Body of pancreas (tissue), 4 donors: Measurements from ENCODE around the gene CEP72. TPM values are rescaled to one million over a fixed set of nuclear protein-coding genes. Genes with fewer than 3 reads are reported as not detected.
"Not testable (repeated sequence)": the region's sequence is repeated elsewhere in the genome, so short reads cannot be mapped to it uniquely, and the experiment has no call there.

Experiments used
- ATAC-seq: fragments of 150-250 bp; one replicate; pipeline ENCODE4 v1.9.1; 2016
- DNase-seq, 4 donors: peaks; one replicate each; pipeline ENCODE4 v3.0.0-alpha.2; 2019
- H3K27ac ChIP-seq, 4 donors: fragments of 200-600 bp; sonication (generic); 1 replicate in 3 of 4; 2 replicates in 1 of 4; pipeline versions ENCODE4 v1.5.1 to v1.6.1; 2016 to 2019; ENCODE audit warnings: mild to moderate bottlenecking in 1 of 4, mixed read lengths in 1 of 4, moderate library complexity in 1 of 4
- H3K27me3 ChIP-seq, 2 donors: fragments of 200-600 bp; sonication (generic); one replicate each; pipeline ENCODE4 v1.6.0; 2016; ENCODE audit warnings: mild to moderate bottlenecking in 1 of 2
- H3K36me3 ChIP-seq, 2 donors: fragments of 200-600 bp; sonication (generic); replicated peaks in 1 of 2; 2 replicates each; pipeline ENCODE4 v1.5.1; 2016; ENCODE audit warnings: low read depth in 2 of 2; ENCODE audit not compliant: insufficient read depth in 1 of 2
- H3K4me1 ChIP-seq: fragments of 200-600 bp; sonication (generic); one replicate; pipeline ENCODE4 v1.6.0; 2016
- H3K4me3 ChIP-seq, 2 donors: fragments of 200-600 bp; sonication (generic); 1 replicate in 1 of 2; 2 replicates in 1 of 2; pipeline ENCODE4 v1.5.1; 2016 to 2019
- H3K9me3 ChIP-seq, 3 donors: fragments of 200-600 bp; sonication (generic); 1 replicate in 2 of 3; 2 replicates in 1 of 3; pipeline ENCODE4 v1.5.1; 2016
- CTCF ChIP-seq, 7 experiments: fragments of 450-650 bp in 4 of 7; fragments of 200-600 bp in 3 of 7; sonication (generic) in 3 of 7; IDR thresholded peaks; one replicate each; pipeline ENCODE4 v1.5.1; 2016 to 2019; ENCODE audit warnings: antibody characterized with exemption in 7 of 7
- POLR2A ChIP-seq, 3 donors: fragments of 450-650 bp; IDR thresholded peaks; one replicate each; pipeline ENCODE4 v1.6.1; 2016; ENCODE audit warnings: antibody characterized with exemption in 3 of 3, mild to moderate bottlenecking in 2 of 3
- WGBS, 2 donors: methylation state at CpG; one replicate each; pipeline ENCODE4 v1.1.5; 2017; 5-methylcytosine and 5-hydroxymethylcytosine counted together
- intact Hi-C: fragments of 100-400 bp; cut with DNase I; formaldehyde crosslinking; loops from one replicate; pipeline ENCODE4 v1.15.1; 2023
- total RNA-seq, 2 donors: library from RNA; depleted of rRNA; stranded (reverse); fragments of >200 nt; gene quantifications; one replicate each; pipeline ENCODE4 v1.1.0, GENCODE V29; 2016

CEP72 gene
- total RNA-seq, 2 donors from 2014 or later: 1.3 to 7.8 TPM

DNA sequence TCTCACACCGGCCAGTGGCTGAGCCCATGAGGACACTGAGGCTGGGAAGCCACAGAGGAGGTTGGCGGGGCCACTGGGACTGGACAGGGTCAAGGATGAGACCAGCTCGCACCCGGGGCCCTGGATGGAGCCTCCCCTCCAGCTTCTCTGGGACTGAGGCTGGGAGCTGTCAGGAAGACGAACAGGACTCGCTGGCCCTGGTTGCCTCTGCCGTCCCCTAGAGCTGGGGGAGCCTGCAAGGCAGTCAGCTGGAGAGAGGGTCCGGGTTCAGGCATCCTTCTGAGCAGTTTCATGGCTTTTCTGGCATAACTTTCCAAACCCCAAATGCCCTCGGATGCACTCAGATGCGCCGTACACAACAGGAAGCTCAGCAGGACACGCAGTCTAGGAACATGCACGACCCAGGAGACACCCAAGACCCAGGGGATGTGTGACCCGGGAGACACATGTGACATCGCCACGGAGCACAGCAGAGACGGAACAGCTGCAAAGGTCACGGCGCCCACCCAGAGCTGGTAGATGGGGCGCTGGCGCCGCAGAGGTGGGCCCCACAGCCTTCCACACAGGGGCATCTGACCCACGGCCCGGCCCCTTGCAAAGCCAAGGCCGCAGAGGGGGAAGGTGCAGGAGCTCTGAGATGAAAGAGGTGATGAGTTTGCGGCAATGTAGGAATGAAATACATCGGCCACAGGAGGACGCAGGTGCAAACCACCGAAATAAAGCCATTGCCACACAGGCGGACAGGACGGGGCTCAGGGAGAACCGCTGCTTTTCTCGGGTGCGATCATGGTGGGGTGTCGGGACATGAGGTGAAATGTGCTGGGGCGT, 63.9 kb downstream of the CEP72 start:
- peaks cover 29% of the 10 kb centered on the region for H3K4me1 ChIP-seq
- intact Hi-C loops: no loop called here
- no peak overlapping the region for H3K27ac ChIP-seq
- 87 to 90% methylated on average over 28 to 36 of the region's 36 CpGs for WGBS, 2 donors
- no peak for TF ChIP-seq POLR2A (IDR thresholded peaks at IDR 0.05)
- H3K36me3 ChIP-seq: no peaks in the 10 kb centered on the region
- no peak overlapping the region for H3K4me3 ChIP-seq
- peak in 2 of 4 donors; percentile 4 to 10 for DNase-seq
- no peaks in the 10 kb centered on the region for H3K9me3 ChIP-seq
- no peak for ATAC-seq
- H3K27me3 ChIP-seq: no peaks in the 10 kb centered on the region

GRCh38 chr5:676699-677076, 64.5 kb downstream of the CEP72 start:
- intact Hi-C loops: no loop called here
- Histone ChIP-seq H3K9me3 (no peaks in the 10 kb centered on the region), H3K4me1 (peaks cover 23% of the 10 kb centered on the region), H3K27ac (no peak overlapping the region), H3K27me3 (no peaks in the 10 kb centered on the region), H3K36me3 (no peaks in the 10 kb centered on the region), H3K4me3 (no peak overlapping the region)
- WGBS, 2 donors: 91 to 92% methylated on average over 48 of the region's 48 CpGs
- DNase-seq: no peak
- TF ChIP-seq POLR2A (IDR thresholded peaks at IDR 0.05) (no peak), CTCF (IDR thresholded peaks at IDR 0.05) (no peak)
- ATAC-seq: no peak

GRCh38 chr5:677131-678101, 65.3 kb downstream of the CEP72 start:
- Histone ChIP-seq H3K36me3 (no peaks in the 10 kb centered on the region), H3K27me3 (no peaks in the 10 kb centered on the region), H3K4me1 (peaks cover 16% of the 10 kb centered on the region), H3K9me3 (no peaks in the 10 kb centered on the region), H3K27ac (no peak overlapping the region), H3K4me3 (no peak overlapping the region)
- DNase-seq: peak in 2 of 4 donors; percentile 5 to 12
- 79 to 94% methylated on average over 27 to 40 of the region's 44 CpGs for WGBS, 2 donors
- intact Hi-C loops: no loop called here
- no peak for ATAC-seq
- TF ChIP-seq CTCF (IDR thresholded peaks at IDR 0.05): no peak
- no peak for TF ChIP-seq POLR2A (IDR thresholded peaks at IDR 0.05)

DNA sequence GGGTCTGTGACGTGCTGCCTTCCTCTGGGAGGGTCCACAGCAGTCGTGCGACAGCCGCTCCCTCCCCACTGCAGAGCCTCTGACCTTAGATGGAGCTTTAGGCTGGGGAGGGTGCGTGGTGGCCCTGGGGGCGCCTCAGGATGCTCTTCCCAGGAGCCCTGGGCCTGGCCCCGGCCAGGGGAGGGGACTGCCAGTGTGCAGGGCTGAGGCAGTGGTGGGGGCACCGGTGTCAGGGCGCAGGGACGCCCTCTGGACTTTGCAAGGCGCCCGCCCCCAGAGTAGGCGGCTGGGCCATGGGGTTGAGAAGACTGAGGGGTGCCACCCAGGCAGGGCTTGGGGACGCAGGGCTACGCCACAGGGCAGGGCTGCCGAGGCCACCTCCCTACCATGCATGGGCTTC, 66.4 kb downstream of the CEP72 start:
- 85 to 90% methylated on average over 6 to 15 of the region's 16 CpGs for WGBS, 2 donors
- intact Hi-C loops: not testable (repeated sequence)

GRCh38 chr5:679166-679895, 67.2 kb downstream of the CEP72 start:
- H3K27ac ChIP-seq, intact Hi-C loops, H3K4me3 ChIP-seq, H3K9me3 ChIP-seq, H3K27me3 ChIP-seq, ATAC-seq, H3K36me3 ChIP-seq, H3K4me1 ChIP-seq: not testable (repeated sequence)
- 73 to 79% methylated on average over 8 to 9 of the region's 17 CpGs for WGBS, 2 donors
- DNase-seq: peak in 1 of 4 donors; percentile 1

More for the DNA sequence above, 66.4 kb downstream of the CEP72 start:
- H3K4me1 ChIP-seq, ATAC-seq, H3K4me3 ChIP-seq, H3K27ac ChIP-seq, H3K27me3 ChIP-seq, H3K36me3 ChIP-seq, H3K9me3 ChIP-seq: not testable (repeated sequence)
- DNase-seq: peak in 2 of 4 donors; percentile 1 to 4

GRCh38 chr5:680118-680795, 68.1 kb downstream of the CEP72 start:
- WGBS, 2 donors: 69% methylated on average over 3 of the region's 32 CpGs; no CpG with 5 or more reads in 1 of the 2 donors
- H3K4me3 ChIP-seq, H3K27ac ChIP-seq, H3K4me1 ChIP-seq, intact Hi-C loops, H3K36me3 ChIP-seq, ATAC-seq, H3K27me3 ChIP-seq, H3K9me3 ChIP-seq: not testable (repeated sequence)
- peak in 1 of 4 donors; percentile 6 for DNase-seq

- H3K36me3 ChIP-seq, H3K4me1 ChIP-seq, H3K9me3 ChIP-seq, intact Hi-C loops, ATAC-seq, H3K27ac ChIP-seq, H3K4me3 ChIP-seq, H3K27me3 ChIP-seq: not testable (repeated sequence)
- DNase-seq: peak in 1 of 4 donors; percentile 1
- 83 to 93% methylated on average over 13 of the region's 13 CpGs for WGBS, 2 donors
These were observed 68.7 kb downstream of the CEP72 start for GRCh38 chr5:680836-681235.

DNA sequence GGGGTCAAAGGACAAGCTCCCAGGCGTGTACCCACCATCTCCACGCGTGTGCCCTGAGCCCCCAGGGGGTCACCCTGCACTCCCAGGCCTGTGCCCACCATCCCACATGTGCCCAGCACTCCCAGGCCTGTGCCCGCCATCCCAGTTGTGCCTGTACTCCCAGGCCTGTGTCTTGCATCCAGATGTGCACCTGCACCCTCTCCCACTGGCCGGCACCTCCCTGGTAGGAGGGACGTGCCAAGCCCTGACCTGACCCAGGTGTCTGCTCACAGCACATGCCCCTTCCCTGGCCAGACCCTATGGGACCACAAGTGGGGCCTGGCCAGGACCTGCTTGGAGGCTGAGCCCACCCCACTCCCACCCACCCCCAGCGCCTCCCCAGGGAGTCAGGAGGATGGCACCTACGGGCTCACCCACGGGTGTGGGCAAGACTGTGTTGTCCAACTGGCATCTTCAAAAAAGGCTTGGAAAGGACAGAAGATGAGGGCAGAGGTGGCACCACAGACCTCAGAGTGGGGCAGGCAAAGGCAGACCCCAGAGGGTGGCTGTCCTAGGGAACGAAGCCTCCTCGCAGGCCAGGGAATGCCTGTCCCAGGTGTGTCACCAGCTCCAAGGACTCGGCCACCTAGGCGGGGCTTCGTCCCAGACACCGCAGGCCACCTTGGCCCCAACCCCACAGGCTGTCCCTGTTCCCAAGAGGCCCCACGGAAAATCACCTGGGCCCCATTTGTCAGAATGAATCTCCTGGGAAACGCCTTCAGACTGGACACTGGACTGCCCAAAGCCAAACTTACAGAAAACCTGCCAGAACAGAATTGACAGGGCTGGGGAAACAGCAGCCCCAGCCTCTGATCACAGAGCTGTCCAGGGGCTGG, 69.4 kb downstream of the CEP72 start:
- H3K36me3 ChIP-seq, H3K9me3 ChIP-seq, H3K27me3 ChIP-seq, H3K27ac ChIP-seq, intact Hi-C loops, H3K4me1 ChIP-seq, ATAC-seq, H3K4me3 ChIP-seq: not testable (repeated sequence)
- DNase-seq: peak in 2 of 4 donors; percentile 1 to 7
- WGBS, 2 donors: 85 to 93% methylated on average over 5 to 13 of the region's 17 CpGs
